KMS-11 (cell line): ENCODE measurements around the gene EPS8.

ENCODE experiments used
- H2AFZ ChIP-seq: fragments of 200-600 bp; sonication (generic); 2 replicates; pipeline ENCODE4 v1.6.1; 2016; ENCODE audit warnings: antibody characterized with exemption, mixed run types, low read depth
- H3K27ac ChIP-seq: fragments of 200-600 bp; sonication (generic); 2 replicates; pipeline ENCODE4 v1.6.1; 2016; ENCODE audit warnings: mild to moderate bottlenecking, mixed run types
- H3K27me3 ChIP-seq: fragments of 200-600 bp; sonication (generic); 2 replicates; pipeline ENCODE4 v1.6.1; 2017; ENCODE audit warnings: mild to moderate bottlenecking, low read depth, mixed run types, moderate library complexity; ENCODE audit not compliant: insufficient read depth
- H3K36me3 ChIP-seq: fragments of 200-600 bp; sonication (generic); 2 replicates; pipeline ENCODE4 v1.6.1; 2017; ENCODE audit warnings: mild to moderate bottlenecking, mixed run types; ENCODE audit not compliant: insufficient read depth
- H3K4me1 ChIP-seq: fragments of 200-600 bp; sonication (generic); 2 replicates; pipeline ENCODE4 v1.6.1; 2016; ENCODE audit warnings: mild to moderate bottlenecking, low read depth, mixed run types; ENCODE audit not compliant: poor library complexity, severe bottlenecking
- H3K4me2 ChIP-seq: fragments of 200-600 bp; sonication (generic); 2 replicates; pipeline ENCODE4 v1.7.0; 2016; ENCODE audit warnings: mild to moderate bottlenecking, mixed run types
- H3K4me3 ChIP-seq: fragments of 200-600 bp; sonication (generic); IDR thresholded peaks from 2 replicates; pipeline ENCODE4 v1.6.1; 2017; ENCODE audit warnings: low read depth, low read length, mixed read lengths; ENCODE audit not compliant: insufficient read depth
- H3K79me2 ChIP-seq: fragments of 200-600 bp; sonication (generic); 2 replicates; pipeline ENCODE4 v1.6.1; 2016; ENCODE audit warnings: low read depth, mixed run types; ENCODE audit not compliant: insufficient read depth
- H3K9ac ChIP-seq: fragments of 200-600 bp; sonication (generic); 2 replicates; pipeline ENCODE4 v1.6.1; 2016; ENCODE audit warnings: mild to moderate bottlenecking, mixed run types
- H4K20me1 ChIP-seq: fragments of 200-600 bp; sonication (generic); 2 replicates; pipeline ENCODE4 v1.6.1; 2016; ENCODE audit warnings: mild to moderate bottlenecking, mixed run types; ENCODE audit not compliant: insufficient read depth
- CTCF ChIP-seq: fragments of 200-600 bp; sonication (generic); conservative IDR thresholded peaks from 2 replicates; pipeline ENCODE4 v1.6.1; 2017; ENCODE audit warnings: low read depth, mild to moderate bottlenecking, antibody characterized with exemption, low read length, moderate library complexity, mixed read lengths

EPS8 gene

DNA sequence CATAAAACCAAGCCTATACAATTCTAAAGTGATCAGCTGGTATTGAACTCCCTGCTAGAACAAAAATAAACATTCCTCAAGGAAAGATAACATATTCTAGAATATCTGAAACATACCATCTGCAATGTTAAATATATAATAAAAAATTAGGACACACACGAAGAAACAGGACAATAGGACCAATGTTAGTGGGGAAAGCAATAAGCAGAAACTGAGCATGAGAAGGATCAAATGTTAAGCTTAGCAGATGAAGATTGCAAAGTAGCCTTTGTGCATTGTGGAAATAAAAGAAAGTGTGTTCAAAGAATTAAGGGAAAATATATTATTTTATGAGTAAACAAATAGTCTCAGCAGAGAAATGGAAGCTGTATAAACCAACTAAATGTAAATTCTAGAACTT, 180.8 kb downstream of the EPS8 start:
- no peak overlapping the region for H3K9ac ChIP-seq
- H3K27ac ChIP-seq = no peak overlapping the region
- H3K4me2 ChIP-seq = no peak overlapping the region
- no peaks in the 10 kb centered on the region for H3K79me2 ChIP-seq
- no peaks in the 10 kb centered on the region for H3K27me3 ChIP-seq
- no peak overlapping the region for H3K4me3 ChIP-seq
- no peak overlapping the region for H2AFZ ChIP-seq
- no peaks in the 10 kb centered on the region for H4K20me1 ChIP-seq
- peaks cover 8% of the 10 kb centered on the region for H3K4me1 ChIP-seq
- TF ChIP-seq CTCF = no peak
- no peaks in the 10 kb centered on the region for H3K36me3 ChIP-seq

- H3K9ac ChIP-seq = no peak overlapping the region
- H3K4me3 ChIP-seq = no peak overlapping the region
- no peak for TF ChIP-seq CTCF
- H3K36me3 ChIP-seq = no peaks in the 10 kb centered on the region
- H3K4me1 ChIP-seq = peaks cover 8% of the 10 kb centered on the region
- H2AFZ ChIP-seq = no peak overlapping the region
- H3K4me2 ChIP-seq = no peak overlapping the region
- no peak overlapping the region for H3K27ac ChIP-seq
- no peaks in the 10 kb centered on the region for H3K79me2 ChIP-seq
- H3K27me3 ChIP-seq = no peaks in the 10 kb centered on the region
- H4K20me1 ChIP-seq = no peaks in the 10 kb centered on the region
Observed at GRCh38 chr12:15605881-15606590, 183.2 kb downstream of the EPS8 start.

DNA sequence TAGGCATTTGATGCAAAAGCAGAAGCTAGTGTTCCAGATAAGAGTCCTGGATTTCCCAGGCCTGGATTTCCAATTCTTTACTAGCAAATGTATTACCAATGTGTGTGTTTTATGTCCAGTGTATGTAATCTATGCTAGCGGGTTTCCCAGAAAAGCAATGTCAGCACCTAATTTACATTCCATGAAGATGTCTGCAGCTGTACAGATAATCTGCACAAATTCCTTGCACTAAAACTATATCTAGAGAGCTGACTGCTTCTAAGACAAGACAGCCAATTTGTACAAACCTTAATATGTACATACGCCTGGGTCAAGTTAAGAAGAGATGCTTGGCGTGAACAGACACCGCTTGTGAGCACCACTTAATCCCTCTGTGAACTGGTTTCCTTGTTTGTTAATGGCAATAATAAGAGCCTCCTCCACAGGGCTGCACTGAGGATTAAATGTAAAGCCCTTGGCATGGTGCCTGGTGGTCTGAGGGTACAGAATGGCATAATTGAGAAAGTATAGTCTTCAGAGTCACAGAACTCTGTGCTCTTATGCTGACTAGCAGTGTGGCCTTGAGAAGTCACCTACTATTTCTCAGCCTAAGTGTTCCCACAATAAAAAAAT, 185.6 kb downstream of the EPS8 start:
- Histone ChIP-seq H3K36me3 (no peaks in the 10 kb centered on the region), H2AFZ (no peak overlapping the region), H4K20me1 (no peaks in the 10 kb centered on the region), H3K79me2 (no peaks in the 10 kb centered on the region), H3K27me3 (no peaks in the 10 kb centered on the region), H3K4me2 (no peak overlapping the region), H3K27ac (no peak overlapping the region), H3K4me3 (no peak overlapping the region), H3K9ac (no peak overlapping the region), H3K4me1 (peaks cover 1% of the 10 kb centered on the region)
- TF ChIP-seq CTCF = no peak

GRCh38 chr12:15602051-15602672, 187.0 kb downstream of the EPS8 start:
- TF ChIP-seq CTCF = no peak
- Histone ChIP-seq H3K27ac (no peak overlapping the region), H3K9ac (no peak overlapping the region), H3K79me2 (no peaks in the 10 kb centered on the region), H4K20me1 (no peaks in the 10 kb centered on the region), H3K27me3 (no peaks in the 10 kb centered on the region), H3K4me2 (no peak overlapping the region), H3K36me3 (no peaks in the 10 kb centered on the region), H3K4me3 (no peak overlapping the region), H2AFZ (no peak overlapping the region), H3K4me1 (no peaks in the 10 kb centered on the region)
